ENCODE measurements around the gene OTOA. TPM values are rescaled to one million over a fixed set of nuclear protein-coding genes. Genes with fewer than 3 reads are reported as not detected.

The OTOA gene
- total and polyA plus RNA-seq, 2 of the 8 experiments (the other 6 are each of a cell fraction or from before 2014, with no cell fraction given): 0.06 to 0.32 TPM

DNA sequence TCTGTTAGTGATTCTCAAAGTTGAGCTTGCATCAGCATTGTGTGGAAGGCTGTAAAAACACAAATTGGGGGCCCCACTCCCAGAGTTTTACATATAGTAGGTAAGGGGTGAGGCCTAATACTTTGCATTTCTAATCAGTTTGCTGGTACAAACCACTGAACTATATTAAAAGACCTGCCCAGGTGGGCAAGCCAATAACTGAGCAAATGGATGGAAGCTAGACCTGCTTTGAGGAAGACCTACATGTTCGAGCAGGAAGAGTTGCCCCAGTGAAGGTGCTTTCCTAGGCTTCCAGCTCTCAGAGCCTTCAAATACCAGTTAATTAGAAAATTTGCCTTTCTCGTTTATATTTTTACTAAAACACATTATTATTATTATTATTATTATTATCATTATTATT lies 56.8 kb downstream of the OTOA start:
- H3K4me3 ChIP-seq (ENCODE audit: extremely low read depth in 1 of 4, insufficient read depth in 2 of 4, low read depth in 3 of 4, low read length in 4 of 4): no peak overlapping the region
- no peak overlapping the region for H3K18ac ChIP-seq (ENCODE audit: extremely low read depth, low read length)
- no peak overlapping the region for H2BK12ac ChIP-seq (ENCODE audit: low read depth, low read length)
- H3K79me2 ChIP-seq (ENCODE audit: control insufficient read depth in 1 of 2, insufficient read depth in 2 of 2, low read length in 2 of 2): no peaks in the 10 kb centered on the region
- H2AFZ ChIP-seq (ENCODE audit: low read length): no peak overlapping the region
- H3K36me3 ChIP-seq (ENCODE audit: control insufficient read depth in 2 of 4, insufficient read depth in 4 of 4, low read length in 3 of 4): no peaks in the 10 kb centered on the region
- no peaks in the 10 kb centered on the region for H4K20me1 ChIP-seq (replicated peaks in 1 of 2; ENCODE audit: control insufficient read depth in 1 of 2, insufficient read depth in 2 of 2, low read length in 2 of 2)
- H2AK5ac ChIP-seq (ENCODE audit: low read depth, low read length): no peak overlapping the region
- H3K4ac ChIP-seq (replicated peaks; ENCODE audit: insufficient read length, low read depth, low read length): no peak overlapping the region
- no peak overlapping the region for H2BK120ac ChIP-seq (replicated peaks; ENCODE audit: low read depth, low read length)
- POLR2A ChIA-PET (ENCODE audit: partially characterized antibody): no interaction called here
- no peak overlapping the region for H3K9ac ChIP-seq (replicated peaks in 1 of 4; ENCODE audit: extremely low read depth in 1 of 4, low read depth in 3 of 4, low read length in 3 of 4)
- H3K23me2 ChIP-seq (ENCODE audit: low read depth, low read length): no peaks in the 10 kb centered on the region
- H3K27me3 ChIP-seq (replicated peaks in 1 of 4; ENCODE audit: control insufficient read depth in 3 of 4, extremely low read depth in 1 of 4, insufficient read depth in 3 of 4, low read length in 3 of 4): no peaks in the 10 kb centered on the region
- FAIRE-seq (no peak), DNase-seq (ENCODE audit: low read depth in 1 of 2, low spot score in 2 of 2) (no peak)
- no peak overlapping the region for H4K91ac ChIP-seq (replicated peaks; ENCODE audit: insufficient read length, low read length)
- CTCF ChIA-PET (ENCODE audit: partially characterized antibody): interaction anchor here (0.6 to 3.3 kb wide), 4 partner anchors 11 to 79 kb away, joined by 3 to 24 read pairs (median 4); no protein-coding TSS in a partner anchor
- no peak overlapping the region for H4K5ac ChIP-seq (ENCODE audit: insufficient read length, low read depth, low read length)
- H3K79me1 ChIP-seq (ENCODE audit: low read depth, low read length): no peaks in the 10 kb centered on the region
- H3K14ac ChIP-seq (ENCODE audit: insufficient read length): no peak overlapping the region
- H3K23ac ChIP-seq (ENCODE audit: insufficient read length): no peak overlapping the region
- no peak overlapping the region for H2BK5ac ChIP-seq (ENCODE audit: low read depth, low read length)
- H3K56ac ChIP-seq (replicated peaks; ENCODE audit: insufficient read length, low read depth, low read length): no peak overlapping the region
- H2BK20ac ChIP-seq (ENCODE audit: low read length): no peak overlapping the region
- no peak overlapping the region for H4K8ac ChIP-seq (ENCODE audit: extremely low read depth, insufficient read depth, low read length)
- H3K4me1 ChIP-seq (replicated peaks in 1 of 4; ENCODE audit: control insufficient read depth in 3 of 4, insufficient read depth in 4 of 4, low read length in 3 of 4): no peaks in the 10 kb centered on the region
- H3K27ac ChIP-seq (ENCODE audit: low read depth, low read length): no peak overlapping the region
- no peak overlapping the region for H3K4me2 ChIP-seq (ENCODE audit: insufficient read depth in 1 of 2, low read depth in 2 of 2, low read length in 2 of 2)
- H2BK15ac ChIP-seq (ENCODE audit: low read length): no peak overlapping the region
- 84% methylated on average over 2 of the region's 2 CpGs; no CpG with 5 or more reads in 1 of the 2 experiments for WGBS, 2 experiments (ENCODE audit: extremely low coverage in 1 of 2, insufficient coverage in 1 of 2, insufficient read length in 1 of 2, insufficient replicate concordance in 2 of 2, low coverage in 1 of 2, low lambda C conversion rate in 2 of 2, missing lambda C conversion rate in 1 of 2)
- H3K9me3 ChIP-seq (ENCODE audit: insufficient read depth in 2 of 2, low read depth in 1 of 2, low read length in 1 of 2): no peaks in the 10 kb centered on the region

Data from H1 (cell line).